Common myeloid progenitor, CD34-positive (primary cell): ENCODE data around the gene DLG3.

Experiments
- CTCF ChIA-PET: fragments of 350-600 bp; sonication (Branson Sonifier 250); formaldehyde crosslinking; loops from one replicate; lab custom pipeline; 2021; ENCODE audit warnings: antibody characterized with exemption; lab: Charles Lee
- POLR2A ChIA-PET: fragments of 350-600 bp; sonication (Branson Sonifier 250); formaldehyde crosslinking; loops from one replicate; lab custom pipeline; 2021; ENCODE audit warnings: antibody characterized with exemption; lab: Charles Lee
- DNase-seq, 3 donors: peaks; one replicate each; pipeline versions ENCODE4 v3.0.0 to v3.0.0-alpha.2; 2013
- H3K27ac ChIP-seq, 2 experiments: 1 replicate in 1 of 2; 2 replicates in 1 of 2; pipeline ENCODE4 v1.7.0; 2013; ENCODE audit warnings: inconsistent platforms in 2 of 2, low read length in 2 of 2, mild to moderate bottlenecking in 2 of 2, low read depth in 1 of 2, moderate library complexity in 1 of 2; ENCODE audit not compliant: severe bottlenecking in 2 of 2, insufficient read depth in 1 of 2, poor library complexity in 1 of 2
- H3K27me3 ChIP-seq, 5 experiments: replicated peaks in 2 of 5; 1 replicate in 3 of 5; 2 replicates in 2 of 5; pipeline versions ENCODE4 v1.6.1 to v1.7.0; 2013; ENCODE audit warnings: low read length in 4 of 5, mild to moderate bottlenecking in 2 of 5, moderate library complexity in 2 of 5, inconsistent platforms in 1 of 5; ENCODE audit not compliant: insufficient read depth in 5 of 5, control insufficient read depth in 4 of 5
- H3K36me3 ChIP-seq, 4 experiments: 1 replicate in 2 of 4; 2 replicates in 2 of 4; pipeline versions ENCODE4 v1.6.1 to v1.7.0; 2013; ENCODE audit warnings: low read length in 3 of 4, control low read depth in 1 of 4, mild to moderate bottlenecking in 1 of 4; ENCODE audit not compliant: control insufficient read depth in 4 of 4, insufficient read depth in 4 of 4
- H3K4me1 ChIP-seq, 4 experiments: 1 replicate in 3 of 4; 2 replicates in 1 of 4; pipeline versions ENCODE4 v1.6.1 to v1.7.1; 2013; ENCODE audit warnings: low read length in 3 of 4, mild to moderate bottlenecking in 3 of 4, control low read depth in 1 of 4, inconsistent platforms in 1 of 4, moderate library complexity in 1 of 4; ENCODE audit not compliant: control insufficient read depth in 4 of 4, insufficient read depth in 4 of 4; ENCODE audit errors: control extremely low read depth in 1 of 4
- H3K4me3 ChIP-seq, 7 experiments: 1 replicate in 4 of 7; 2 replicates in 3 of 7; pipeline versions ENCODE4 v1.5.1 to v1.7.0; 2013; ENCODE audit warnings: mild to moderate bottlenecking in 7 of 7, low read length in 6 of 7, moderate library complexity in 6 of 7, inconsistent platforms in 2 of 7, low read depth in 2 of 7, control low read depth in 1 of 7; ENCODE audit not compliant: insufficient read depth in 4 of 7, control insufficient read depth in 1 of 7; ENCODE audit errors: extremely low read depth in 1 of 7
- H3K9me3 ChIP-seq, 5 experiments: 1 replicate in 4 of 5; 2 replicates in 1 of 5; pipeline versions ENCODE4 v1.6.1 to v1.7.1; 2013; ENCODE audit warnings: low read length in 4 of 5, mild to moderate bottlenecking in 2 of 5, inconsistent platforms in 1 of 5, low read depth in 1 of 5, moderate library complexity in 1 of 5; ENCODE audit not compliant: control insufficient read depth in 4 of 5, insufficient read depth in 2 of 5; ENCODE audit errors: control extremely low read depth in 1 of 5
- WGBS: methylation state at CpG from one replicate; pipeline ENCODE4 v1.1.5; 2013; ENCODE audit not compliant: insufficient coverage; 5-methylcytosine and 5-hydroxymethylcytosine counted together

The DLG3 gene

DNA sequence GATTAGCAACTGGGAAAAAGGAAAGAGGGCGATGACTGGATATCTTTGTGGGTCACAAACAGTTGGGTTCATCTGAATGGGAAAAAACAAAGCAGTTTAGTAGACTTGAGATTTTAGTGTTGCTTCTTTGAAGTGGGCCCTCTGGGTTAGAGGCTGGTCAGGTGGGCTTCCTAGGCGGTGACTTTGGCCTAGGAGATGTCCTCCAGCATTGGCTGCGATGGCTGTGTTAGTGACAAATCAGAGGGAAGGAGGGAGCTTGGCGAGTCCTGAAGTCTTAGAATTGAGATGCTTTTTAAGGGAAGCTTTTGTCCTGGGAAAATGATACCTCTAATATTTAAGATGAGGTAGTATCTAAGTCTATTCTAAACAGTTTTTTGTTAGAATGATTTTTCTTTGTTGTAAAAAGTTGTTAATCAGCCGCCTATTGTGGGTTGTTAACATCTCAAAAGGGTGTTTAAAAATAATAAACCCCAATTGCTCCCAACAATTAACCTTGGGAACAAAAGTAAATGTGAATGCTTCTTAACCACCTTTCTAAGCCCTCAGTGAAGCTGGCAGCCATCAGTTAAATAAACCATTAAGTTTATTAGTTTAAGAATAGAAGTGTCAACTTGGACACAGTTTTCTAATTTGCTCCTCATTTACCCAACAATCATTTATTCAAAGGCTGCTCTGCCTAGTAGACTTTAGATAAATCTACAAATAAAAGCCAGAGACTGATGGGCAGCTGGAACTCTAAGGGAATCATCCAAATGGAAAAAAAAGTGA is 31.7 kb downstream of the DLG3 start:
- WGBS = 55% methylated on average over 4 of the region's 5 CpGs
- peaks cover 0 to 26% (median 8%) of the 10 kb centered on the region in 4 experiments for H3K4me1 ChIP-seq
- POLR2A ChIA-PET = no interaction called here
- H3K36me3 ChIP-seq = peaks cover 0 to 1% (median 0%) of the 10 kb centered on the region in 4 experiments
- no peaks in the 10 kb centered on the region for H3K9me3 ChIP-seq
- H3K27ac ChIP-seq = no peak overlapping the region
- peaks cover 0 to 10% (median 0%) of the 10 kb centered on the region in 5 experiments for H3K27me3 ChIP-seq
- DNase-seq = no peak
- H3K4me3 ChIP-seq = peak overlapping the region in 1 of 7 experiments; percentile 16
- CTCF ChIA-PET = interaction anchor here (0.7 to 0.8 kb wide), 2 partner anchors 26 to 35 kb away, joined by 3 read pairs; no protein-coding TSS in a partner anchor

DNA sequence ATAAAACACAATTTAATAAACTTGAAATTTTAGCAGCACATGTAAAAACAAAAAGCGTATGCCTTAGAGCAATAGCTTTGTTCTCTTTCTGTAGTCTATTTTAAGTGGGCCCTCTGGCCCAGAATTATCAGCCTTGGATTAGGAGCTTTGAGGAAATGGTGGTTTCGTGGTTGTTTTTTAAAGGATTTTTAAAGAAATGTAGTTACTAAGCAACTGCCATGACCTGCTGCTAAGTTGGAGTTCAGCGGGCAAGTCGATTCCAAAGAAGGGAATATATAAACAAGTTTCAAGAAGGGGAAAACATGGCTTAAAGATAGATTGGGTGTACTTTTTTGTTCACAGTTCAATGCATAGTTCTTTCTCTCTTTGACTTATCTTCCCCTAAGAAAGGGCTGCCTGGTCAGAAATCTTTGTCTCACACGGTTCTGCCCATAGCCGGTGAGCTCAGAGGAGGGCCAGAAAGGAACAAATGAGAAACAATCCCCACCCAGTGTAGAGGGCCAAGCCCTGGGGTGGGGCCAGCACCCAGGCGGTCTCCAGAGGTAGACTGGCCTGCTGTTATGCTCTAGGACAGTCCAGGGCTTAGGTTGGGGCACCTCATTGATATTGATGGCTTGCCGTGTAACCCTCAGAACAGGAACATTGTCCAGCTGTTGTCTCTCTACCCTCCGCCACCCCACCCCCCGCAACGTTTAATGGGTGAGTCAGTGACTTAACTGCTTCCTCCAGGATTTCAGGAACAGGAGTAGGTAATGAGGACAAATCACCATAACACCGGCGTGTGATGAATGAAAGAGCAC is 32.5 kb downstream of the DLG3 start:
- 41% methylated on average over 11 of the region's 13 CpGs for WGBS
- ChIA-PET POLR2A (no interaction called here), CTCF (interaction anchor here (0.7 kb wide), 1 partner anchor 34 kb away, joined by 3 read pairs; no protein-coding TSS in a partner anchor)
- Histone ChIP-seq H3K27ac (peak overlapping the region in 1 of 2 experiments; percentile 38), H3K27me3 (peaks cover 0 to 10% (median 0%) of the 10 kb centered on the region in 5 experiments), H3K4me1 (peaks cover 0 to 25% (median 8%) of the 10 kb centered on the region in 4 experiments), H3K9me3 (no peaks in the 10 kb centered on the region), H3K4me3 (peak overlapping the region in 2 of 7 experiments; percentile 7 to 23), H3K36me3 (peaks cover 0 to 1% (median 0%) of the 10 kb centered on the region in 4 experiments)
- peak; percentile 21 to 73 (median 64) for DNase-seq

DNA sequence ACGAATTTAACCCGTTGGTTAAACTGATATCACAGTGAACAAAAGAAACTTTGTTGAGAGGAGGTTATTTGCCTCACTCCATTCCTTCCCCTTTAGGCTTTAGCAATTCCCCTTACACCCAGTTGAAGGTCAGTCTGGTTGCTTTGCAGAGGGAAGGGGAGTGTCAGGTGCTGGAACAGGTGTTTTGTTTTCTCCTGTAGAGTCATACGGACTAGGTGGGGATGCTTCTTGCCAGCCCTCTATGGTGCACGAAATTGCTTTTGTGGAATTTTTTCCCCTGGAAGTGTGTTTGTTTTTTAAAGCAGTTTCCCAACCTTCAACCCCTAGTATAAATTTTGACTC is 33.1 kb downstream of the DLG3 start:
- peaks cover 0 to 10% (median 0%) of the 10 kb centered on the region in 5 experiments for H3K27me3 ChIP-seq
- no peaks in the 10 kb centered on the region for H3K9me3 ChIP-seq
- 46% methylated on average over 4 of the region's 4 CpGs for WGBS
- POLR2A ChIA-PET = no interaction called here
- peaks cover 0 to 1% (median 0%) of the 10 kb centered on the region in 4 experiments for H3K36me3 ChIP-seq
- DNase-seq = no peak
- peaks cover 0 to 25% (median 8%) of the 10 kb centered on the region in 4 experiments for H3K4me1 ChIP-seq
- H3K27ac ChIP-seq = no peak overlapping the region
- H3K4me3 ChIP-seq = peak overlapping the region in 1 of 7 experiments; percentile 23
- CTCF ChIA-PET = no interaction called here

DNA sequence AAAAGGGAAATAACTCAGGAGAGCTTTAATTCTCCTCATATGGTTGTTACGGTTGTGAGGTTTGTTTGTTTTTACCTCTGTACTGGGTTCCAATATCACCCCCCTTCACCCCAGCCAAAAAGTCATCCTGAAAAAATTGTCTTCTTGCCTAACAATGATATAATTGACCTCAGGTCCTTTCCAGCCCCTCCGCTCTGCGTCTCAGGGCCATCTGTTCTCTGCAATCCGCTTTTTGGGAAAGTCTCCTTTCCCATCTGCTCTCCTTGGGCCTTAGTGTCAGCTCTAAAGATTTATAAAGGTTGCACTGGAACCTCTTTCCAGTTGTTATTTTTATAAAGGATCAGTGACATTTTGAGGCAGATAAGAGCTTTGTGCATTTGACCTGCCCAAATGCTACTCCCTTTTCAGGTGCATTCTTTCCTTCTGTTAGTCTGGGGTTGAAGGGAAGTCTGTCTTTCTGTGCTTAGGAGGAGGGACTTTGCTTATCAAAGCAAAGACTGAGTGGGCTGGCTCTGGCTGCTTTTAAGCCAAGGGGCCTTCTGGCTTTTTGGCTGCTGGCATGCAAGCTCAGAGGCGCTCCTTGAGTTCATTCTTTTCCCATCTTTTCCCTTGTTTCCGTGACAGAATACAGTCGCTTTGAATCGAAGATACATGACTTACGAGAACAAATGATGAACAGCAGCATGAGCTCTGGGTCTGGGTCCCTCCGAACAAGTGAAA is 34.1 kb downstream of the DLG3 start:
- ChIA-PET POLR2A (no interaction called here), CTCF (no interaction called here)
- DNase-seq = no peak

DNA sequence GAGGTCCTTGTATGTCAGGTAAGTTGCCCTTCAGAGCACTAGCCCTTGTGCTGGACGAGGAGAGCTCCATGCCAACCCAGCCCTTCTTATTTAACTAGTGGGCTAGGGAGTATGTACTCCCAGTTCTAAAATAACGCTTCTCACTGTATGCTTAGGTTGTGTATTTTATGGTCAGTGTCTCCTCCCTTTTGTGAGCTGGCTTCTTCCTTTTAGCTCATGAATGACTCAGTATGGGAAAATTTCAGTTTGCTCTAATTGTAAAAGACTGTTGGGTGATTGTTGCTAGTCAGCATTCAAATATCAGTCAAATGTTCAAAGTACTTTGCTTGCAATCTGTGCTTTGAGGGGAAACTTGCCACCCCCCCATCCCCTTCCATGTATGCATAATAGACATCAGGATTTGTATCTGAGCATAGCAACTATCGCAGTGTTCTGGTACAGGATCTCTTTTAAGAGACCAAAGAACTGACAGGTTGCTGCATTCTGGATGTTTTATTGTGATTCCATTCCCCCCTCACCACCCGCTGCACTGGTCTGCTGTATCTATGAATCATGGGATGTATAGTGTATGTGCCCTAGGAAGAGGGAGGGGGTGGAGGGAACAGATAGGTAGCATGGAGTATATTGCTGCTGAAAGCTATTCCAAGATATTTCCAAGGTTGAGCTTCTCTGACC is 34.7 kb downstream of the DLG3 start:
- Histone ChIP-seq H3K27me3 (peaks cover 0 to 10% (median 0%) of the 10 kb centered on the region in 5 experiments), H3K27ac (no peak overlapping the region), H3K9me3 (no peaks in the 10 kb centered on the region), H3K4me1 (peaks cover 0 to 25% (median 8%) of the 10 kb centered on the region in 4 experiments), H3K4me3 (no peak overlapping the region), H3K36me3 (peaks cover 0 to 1% (median 0%) of the 10 kb centered on the region in 4 experiments)
- WGBS = no CpG with 5 or more reads among the region's 4 CpGs
- ChIA-PET CTCF (no interaction called here), POLR2A (no interaction called here)
- no peak for DNase-seq

More for the DNA sequence above, 34.1 kb downstream of the DLG3 start:
- WGBS = 89% methylated on average over 9 of the region's 10 CpGs
- Histone ChIP-seq H3K9me3 (no peaks in the 10 kb centered on the region), H3K4me1 (peaks cover 0 to 25% (median 8%) of the 10 kb centered on the region in 4 experiments), H3K4me3 (no peak overlapping the region), H3K27ac (no peak overlapping the region), H3K27me3 (peaks cover 0 to 10% (median 0%) of the 10 kb centered on the region in 5 experiments), H3K36me3 (peaks cover 0 to 1% (median 0%) of the 10 kb centered on the region in 4 experiments)

DNA sequence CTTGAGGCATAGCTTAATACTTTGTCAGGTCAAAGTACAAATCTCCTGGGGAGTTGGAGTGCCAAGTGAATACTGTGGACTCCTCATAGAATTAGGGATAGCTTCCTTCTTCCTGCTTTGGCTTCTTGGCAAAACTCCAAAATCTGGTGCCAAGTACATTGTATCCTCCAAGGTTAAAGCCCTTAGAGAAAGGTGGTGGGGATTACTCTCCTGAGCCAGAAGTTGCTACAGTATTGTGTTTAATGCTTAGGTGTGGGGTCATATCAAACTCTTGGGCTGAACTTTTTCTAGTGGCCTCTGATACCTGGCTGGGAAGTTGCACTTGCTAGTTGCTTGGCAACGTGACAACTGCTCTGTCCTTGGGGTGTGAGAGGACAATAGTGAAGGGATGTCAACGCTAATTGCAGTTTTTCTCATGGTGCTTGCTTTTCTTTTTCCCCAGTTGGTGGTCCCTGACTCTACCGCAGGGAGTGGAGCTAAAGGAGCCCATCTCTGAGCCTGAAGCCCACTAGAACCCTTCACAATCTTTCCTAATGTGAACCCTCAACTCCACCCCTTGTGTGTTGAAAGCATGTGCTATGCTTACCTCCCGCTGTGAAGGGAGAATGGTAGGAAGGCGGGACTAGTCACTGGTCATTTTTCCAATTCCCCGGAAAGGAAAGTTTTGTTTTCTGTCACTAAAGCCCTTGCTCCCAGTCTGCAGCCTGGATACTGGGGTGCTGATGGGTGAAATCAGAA is 35.5 kb downstream of the DLG3 start:
- Histone ChIP-seq H3K36me3 (peaks cover 0 to 1% (median 0%) of the 10 kb centered on the region in 4 experiments), H3K9me3 (no peaks in the 10 kb centered on the region), H3K27ac (no peak overlapping the region), H3K4me1 (peaks cover 0 to 25% (median 8%) of the 10 kb centered on the region in 4 experiments), H3K27me3 (peaks cover 0 to 10% (median 0%) of the 10 kb centered on the region in 5 experiments), H3K4me3 (no peak overlapping the region)
- POLR2A ChIA-PET = no interaction called here
- WGBS = 88% methylated on average over 3 of the region's 6 CpGs
- CTCF ChIA-PET = no interaction called here
- DNase-seq = no peak
